Subcutaneous adipose tissue (tissue), 4 donors: ENCODE measurements around the gene OSBPL3. TPM values are rescaled to one million over a fixed set of nuclear protein-coding genes. Genes with fewer than 3 reads are reported as not detected.

ENCODE experiments used
- CTCF ChIP-seq: fragments of 450-650 bp; IDR thresholded peaks from one replicate; pipeline ENCODE4 v1.5.1; 2016; ENCODE audit warnings: low read depth, mild to moderate bottlenecking, control low read depth, antibody characterized with exemption, moderate library complexity
- total RNA-seq, 4 donors: library from RNA; depleted of rRNA; stranded (reverse); fragments of >200 nt; gene quantifications; one replicate each; pipeline ENCODE4 v1.1.0, GENCODE V29; 2016

OSBPL3 gene
- 10 to 100 TPM in 2 of 4 donors, 1 to 10 TPM in 2; 4.9 to 33.1 (median 9.4) TPM for total RNA-seq

- TF ChIP-seq CTCF: no peak
Observed at GRCh38 chr7:24979863-24980533, at the start of gene OSBPL3. OSBPL3 (minus strand) TSS chr7:24980178; CDS start chr7:24892472, 87,706 bp downstream.

- TF ChIP-seq CTCF: no peak
Observed at GRCh38 chr7:25029075-25029474, 49.1 kb upstream of the OSBPL3 start.

- TF ChIP-seq CTCF: no peak
Observed at GRCh38 chr7:25028370-25029021, 48.5 kb upstream of the OSBPL3 start.

GRCh38 chr7:25026156-25026555 lies 46.2 kb upstream of the OSBPL3 start:
- no peak for TF ChIP-seq CTCF

- TF ChIP-seq CTCF: no peak
Observed at GRCh38 chr7:25025218-25025671, 45.3 kb upstream of the OSBPL3 start.

GRCh38 chr7:25024066-25024465 lies 44.1 kb upstream of the OSBPL3 start:
- no peak for TF ChIP-seq CTCF

GRCh38 chr7:25014756-25015155 lies 34.8 kb upstream of the OSBPL3 start:
- TF ChIP-seq CTCF: no peak
